ENCODE results near the gene ZNF275.

DNA sequence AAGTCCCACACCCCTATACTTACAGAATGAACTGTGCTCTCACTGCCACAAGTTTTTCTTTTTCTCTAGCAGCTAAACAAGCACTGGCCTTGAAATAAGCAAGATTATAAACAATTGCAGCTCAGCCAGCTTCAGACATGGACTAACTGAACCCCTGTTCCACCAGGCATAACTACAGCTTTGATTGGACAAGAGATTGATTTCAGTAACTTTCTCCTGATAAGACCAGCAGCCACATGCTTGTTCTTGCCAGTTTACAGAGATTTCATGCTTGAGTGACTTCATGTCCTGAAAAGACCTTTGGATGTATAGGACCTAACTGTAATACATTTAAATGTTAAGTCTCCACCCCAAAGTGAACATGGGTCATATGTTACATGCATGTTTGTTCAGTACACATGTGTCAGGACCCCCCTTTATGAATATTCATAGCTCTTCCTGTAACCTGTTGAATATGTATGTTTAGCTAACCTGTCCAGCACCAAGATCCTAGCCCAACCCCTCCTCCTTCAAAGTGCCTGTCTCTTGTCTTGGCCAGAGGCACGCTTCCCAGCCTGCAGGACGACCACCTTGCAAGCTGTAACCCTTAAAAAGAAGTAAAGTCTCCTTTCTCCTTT, 27.9 kb downstream of the ZNF275 start:
- TF ChIP-seq EZH2 (IDR thresholded peaks at IDR 0.05) (no peak), CTCF (IDR thresholded peaks at IDR 0.05 in 2 of 3, conservative IDR thresholded peaks at IDR 0.05 in 1 of 3; ENCODE audit: borderline replicate concordance in 1 of 3, insufficient read depth in 1 of 3, low read depth in 2 of 3, low read length in 2 of 3) (no peak), RAD21 (IDR thresholded peaks at IDR 0.05; ENCODE audit: low read depth) (no peak)

Measured in HCT116 (cell line).